GM11168 (cell line): ENCODE measurements around the gene FAM174C.

Source experiments
- in situ Hi-C: fragments of 300-500 bp; cut with MboI; formaldehyde crosslinking; loops from one replicate; pipeline ENCODE4 v1.12.0; 2022; ENCODE audit warnings: low sequenced_read_pairs; ENCODE audit not compliant: unreplicated experiment

Gene FAM174C

GRCh38 chr19:1283917-1284292, 8.6 kb downstream of the FAM174C start:
- in situ Hi-C loops = no loop called here

GRCh38 chr19:1284293-1284978, 9.1 kb downstream of the FAM174C start:
- in situ Hi-C loops = no loop called here

GRCh38 chr19:1284979-1285736, 9.8 kb downstream of the FAM174C start:
- in situ Hi-C loops = no loop called here

- in situ Hi-C loops = no loop called here
Measured at GRCh38 chr19:1285737-1286360, 10.5 kb downstream of the FAM174C start, which contains the start of gene EFNA2. Gene EFNA2 (plus strand): TSS chr19:1285873. CDS start chr19:1286169, 296 bp downstream.

- in situ Hi-C loops = no loop called here
Measured at GRCh38 chr19:1286487-1287353, 11.4 kb downstream of the FAM174C start.

GRCh38 chr19:1287354-1288225, 12.3 kb downstream of the FAM174C start:
- in situ Hi-C loops = no loop called here

- in situ Hi-C loops = no loop called here
Measured at GRCh38 chr19:1288226-1288612, 12.9 kb downstream of the FAM174C start.

- in situ Hi-C loops = no loop called here
Measured at GRCh38 chr19:1288833-1289685, 13.7 kb downstream of the FAM174C start.

- in situ Hi-C loops = loop anchor here (5.0 kb wide), 1 partner anchor 83 kb away; no protein-coding TSS in a partner anchor
Measured at GRCh38 chr19:1289686-1290025, 14.3 kb downstream of the FAM174C start.

- in situ Hi-C loops = loop anchor here (5.0 kb wide), 1 partner anchor 82 kb away; no protein-coding TSS in a partner anchor
Measured at GRCh38 chr19:1290196-1290702, 14.9 kb downstream of the FAM174C start.

- in situ Hi-C loops = loop anchor here (5.0 kb wide), 1 partner anchor 81 kb away; no protein-coding TSS in a partner anchor
Measured at GRCh38 chr19:1290703-1291651, 15.6 kb downstream of the FAM174C start.

GRCh38 chr19:1291761-1292418, 16.6 kb downstream of the FAM174C start:
- in situ Hi-C loops = loop anchor here (5.0 kb wide), 1 partner anchor 80 kb away; no protein-coding TSS in a partner anchor

GRCh38 chr19:1292419-1293151, 17.3 kb downstream of the FAM174C start:
- in situ Hi-C loops = loop anchor here (5.0 kb wide), 1 partner anchor 80 kb away; no protein-coding TSS in a partner anchor

GRCh38 chr19:1293782-1294604, 18.7 kb downstream of the FAM174C start:
- in situ Hi-C loops = loop anchor here (5.0 kb wide), 1 partner anchor 78 kb away; no protein-coding TSS in a partner anchor

GRCh38 chr19:1294688-1295087, 19.4 kb downstream of the FAM174C start:
- in situ Hi-C loops = loop anchor here (5.0 kb wide), 1 partner anchor 78 kb away; no protein-coding TSS in a partner anchor
